Stimulated activated CD4-positive, alpha-beta T cell treated with anti-CD3 and anti-CD28 coated beads, Interleukin-15, amount 100 ng/mL, for 24 hours (primary cell): ENCODE measurements around the gene ABCB11.
"Not testable (repeated sequence)": the region's sequence is repeated elsewhere in the genome, so short reads cannot be mapped to it uniquely, and the experiment has no call there.

Source experiments
- DNase-seq: peaks from one replicate; pipeline ENCODE4 v3.0.0-alpha.2; 2020

Gene ABCB11

GRCh38 chr2:169031202-169031601 is at the start of gene ABCB11:
Gene ABCB11, minus strand, starts transcription at chr2:169031324. Its CDS starts 13,199 bp downstream, at chr2:169018125.
- DNase-seq: no peak

GRCh38 chr2:169080250-169081069 is 49.3 kb upstream of the ABCB11 start:
- DNase-seq: no peak

DNA sequence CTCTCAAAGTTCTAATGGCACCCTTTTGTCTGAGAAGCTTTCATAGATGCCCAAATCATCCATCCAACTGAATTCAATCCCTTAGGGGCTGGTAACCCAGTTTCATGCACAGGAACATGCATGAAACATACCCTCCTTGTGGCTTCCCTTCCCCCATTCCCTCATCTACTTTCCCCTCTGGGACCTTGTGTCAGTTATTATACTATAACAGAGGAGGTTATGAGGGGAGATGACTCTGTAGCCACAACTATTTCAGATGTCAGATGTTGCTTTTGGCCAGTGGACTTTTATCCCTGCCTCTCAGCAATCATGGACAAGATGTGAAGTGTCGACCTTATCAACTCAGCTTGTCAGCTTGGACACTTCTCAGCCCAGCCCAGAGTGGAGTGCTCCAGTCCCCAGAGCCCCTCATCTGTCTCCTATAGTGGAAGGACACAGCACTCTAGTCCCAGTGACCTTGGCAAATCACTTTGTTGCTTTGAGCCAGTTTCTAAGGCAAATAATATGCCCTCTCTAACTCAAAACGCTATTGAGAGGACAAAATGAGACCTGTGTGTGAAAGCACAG is 46.6 kb upstream of the ABCB11 start:
- DNase-seq: no peak

DNA sequence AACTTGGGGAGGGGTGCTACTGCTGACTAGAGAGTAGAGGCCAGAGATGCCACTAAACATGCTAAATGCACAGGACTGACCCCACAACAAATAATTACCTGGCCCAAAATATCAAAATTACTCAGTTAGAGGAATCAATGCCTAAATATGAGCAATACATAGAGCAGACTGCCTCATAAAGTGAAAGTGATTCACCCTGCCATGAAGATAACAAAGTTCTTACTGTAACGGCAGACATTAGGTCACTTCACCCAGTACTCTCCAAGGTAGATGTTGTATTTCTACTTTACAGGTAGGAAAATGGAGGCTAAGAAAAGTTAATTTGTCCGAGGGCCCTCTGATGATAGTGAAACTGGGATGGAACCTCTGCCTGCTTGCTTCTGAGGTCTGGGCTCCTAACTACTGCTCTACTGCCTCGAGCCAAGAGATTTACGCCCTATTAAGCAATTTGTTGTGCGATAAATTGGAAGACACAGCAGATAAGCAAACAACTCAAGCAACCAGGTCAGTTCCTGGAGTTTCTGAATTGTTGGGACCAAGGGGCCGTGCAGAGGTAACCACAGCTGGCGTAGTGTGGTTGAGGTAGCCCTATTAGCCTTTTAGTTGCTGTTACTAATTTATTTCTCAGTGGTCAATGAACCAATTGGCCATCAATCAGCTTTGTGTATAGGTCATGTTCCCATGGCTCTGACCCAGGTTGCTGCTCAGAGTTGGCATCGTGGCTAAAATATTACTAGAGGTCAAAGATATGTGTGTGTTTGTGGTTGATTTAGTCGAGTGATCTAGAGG is 43.0 kb upstream of the ABCB11 start:
- DNase-seq: no peak

GRCh38 chr2:169073211-169073962 is 42.3 kb upstream of the ABCB11 start:
- DNase-seq: no peak

DNA sequence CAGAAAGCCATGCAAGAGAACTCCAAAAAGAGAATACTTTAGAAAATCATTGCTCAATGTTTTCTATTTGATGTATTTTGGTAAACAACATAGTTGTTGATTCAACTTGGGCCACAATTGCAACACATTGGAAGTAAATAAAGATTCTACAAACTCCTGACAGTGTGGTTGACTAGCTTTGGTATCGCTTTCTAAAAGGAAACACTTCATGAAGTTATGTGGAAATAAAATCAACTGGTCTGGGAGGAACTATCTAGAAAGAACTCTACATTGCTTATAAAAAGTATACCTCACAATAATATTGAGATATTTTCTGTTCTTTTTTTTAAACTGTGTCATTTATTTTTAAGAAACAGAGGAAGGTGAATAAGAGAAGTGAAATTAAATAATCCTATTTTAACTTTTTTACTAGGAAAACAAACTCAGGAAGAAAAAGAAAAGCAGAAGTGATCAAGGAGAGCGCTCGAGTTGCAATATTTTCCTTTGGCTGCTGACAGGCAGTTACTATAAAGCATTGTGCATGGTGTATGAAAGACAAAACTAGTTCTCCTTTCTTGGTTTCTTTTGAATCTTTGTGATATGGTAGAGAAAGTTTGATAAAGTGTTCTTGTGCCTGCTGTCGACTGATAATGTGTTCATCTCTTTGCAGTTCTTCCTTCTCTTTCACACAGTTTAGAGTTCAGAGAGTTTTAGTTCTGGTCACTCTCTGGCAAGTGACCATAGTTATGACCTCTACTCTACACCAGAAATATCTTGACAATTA is 41.2 kb upstream of the ABCB11 start:
- DNase-seq: no peak

- no peak for DNase-seq
Measured at GRCh38 chr2:169071455-169071854, 40.3 kb upstream of the ABCB11 start.

DNA sequence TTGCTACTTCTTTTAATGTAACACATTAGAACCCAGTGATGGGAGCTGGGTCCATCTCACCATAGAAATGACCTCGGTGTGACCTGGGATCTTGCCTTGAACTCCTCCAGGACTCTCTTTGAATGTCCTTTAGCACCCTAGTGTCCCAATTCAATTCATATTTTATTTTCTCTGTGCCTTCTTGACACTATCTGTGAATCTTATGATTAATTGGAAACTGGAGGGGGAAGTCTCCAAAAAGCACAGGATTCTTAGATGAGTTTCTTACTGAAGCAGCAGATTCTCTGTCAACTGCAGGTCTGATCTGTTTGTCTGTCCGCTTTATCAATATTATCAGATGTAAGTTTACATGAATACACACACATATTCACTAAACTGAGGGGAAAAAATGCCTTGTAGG is 38.7 kb upstream of the ABCB11 start:
- DNase-seq: no peak

DNA sequence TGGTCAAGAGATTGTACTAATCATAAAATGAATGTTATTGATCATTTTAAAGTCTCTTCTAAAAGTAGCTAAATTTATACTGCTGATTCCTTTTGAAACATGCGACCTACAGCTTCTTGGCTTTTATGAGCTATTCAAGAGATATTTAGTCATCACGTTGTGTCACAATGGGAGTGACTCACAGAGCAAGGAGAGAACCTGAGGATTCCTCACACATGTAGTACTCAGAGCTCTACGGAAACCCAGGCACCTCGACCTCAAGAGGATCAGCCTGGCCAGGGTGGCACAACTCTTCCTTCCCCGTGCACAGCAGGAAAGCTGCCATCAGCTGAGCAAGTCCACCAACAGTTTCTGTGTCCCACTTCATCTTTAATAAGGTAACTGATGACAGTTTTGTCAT is 38.2 kb upstream of the ABCB11 start, which contains the start of gene DHRS9:
Gene DHRS9, plus strand, starts transcription at position 223 of the 400 bp plus-strand sequence. CDS start 12,019 bp downstream, outside the sequence.
- DNase-seq: peak; percentile 54

DNA sequence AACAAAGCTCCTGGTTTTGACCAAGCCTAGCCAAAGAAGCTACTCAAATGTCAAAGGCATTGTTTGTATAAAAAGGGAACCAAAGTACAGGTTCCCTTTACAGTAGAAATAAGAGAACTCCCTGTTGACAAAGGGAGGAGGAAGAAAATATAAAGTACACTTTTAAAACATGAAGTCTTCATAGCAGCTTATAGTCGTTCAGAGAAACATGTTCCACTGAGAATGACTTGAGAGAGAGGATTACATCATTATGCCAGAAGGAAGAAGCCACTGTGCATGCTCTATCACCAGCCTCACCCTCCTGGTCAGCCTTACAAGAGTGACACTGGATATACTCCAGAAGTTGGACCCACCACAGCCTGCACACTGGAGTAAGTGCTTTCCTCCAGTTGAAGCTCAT is 35.8 kb upstream of the ABCB11 start:
- no peak for DNase-seq

DNA sequence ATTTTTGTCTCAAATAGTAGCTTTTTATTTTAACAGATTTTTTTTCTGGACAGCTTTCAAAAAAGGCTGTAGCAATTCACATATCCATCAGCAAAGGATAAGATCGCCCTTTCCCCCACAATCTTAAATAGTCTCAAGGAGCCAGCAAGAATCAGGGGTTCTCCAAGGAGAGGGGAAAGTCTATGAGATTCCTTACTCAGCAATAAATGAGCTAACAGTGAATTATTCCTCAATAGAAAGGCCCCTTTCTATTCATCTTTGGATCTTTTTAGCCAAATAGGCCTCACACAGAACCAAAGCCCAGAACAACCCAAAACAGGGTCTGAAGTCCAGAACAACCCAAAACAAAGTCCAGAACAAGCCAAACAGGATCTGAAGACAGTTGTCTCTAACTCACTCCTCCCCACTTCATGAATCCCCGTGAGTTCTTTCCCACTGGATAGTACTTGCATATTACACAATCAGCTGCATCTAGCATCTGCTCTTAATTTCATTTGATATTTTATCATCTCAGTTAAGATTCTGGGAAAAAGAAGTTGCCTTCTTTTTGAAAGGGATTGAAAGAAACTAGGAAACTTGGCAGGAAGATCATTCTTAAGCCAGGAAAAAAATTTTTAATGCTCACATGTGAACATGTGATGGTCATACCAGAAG is 34.9 kb upstream of the ABCB11 start:
- no peak for DNase-seq

- DNase-seq: no peak
Measured at GRCh38 chr2:169065422-169065821, 34.3 kb upstream of the ABCB11 start.

- not testable (repeated sequence) for DNase-seq
Measured at GRCh38 chr2:169064199-169064598, 33.1 kb upstream of the ABCB11 start.

GRCh38 chr2:169054575-169054974 is 23.5 kb upstream of the ABCB11 start:
- DNase-seq: not testable (repeated sequence)

DNA sequence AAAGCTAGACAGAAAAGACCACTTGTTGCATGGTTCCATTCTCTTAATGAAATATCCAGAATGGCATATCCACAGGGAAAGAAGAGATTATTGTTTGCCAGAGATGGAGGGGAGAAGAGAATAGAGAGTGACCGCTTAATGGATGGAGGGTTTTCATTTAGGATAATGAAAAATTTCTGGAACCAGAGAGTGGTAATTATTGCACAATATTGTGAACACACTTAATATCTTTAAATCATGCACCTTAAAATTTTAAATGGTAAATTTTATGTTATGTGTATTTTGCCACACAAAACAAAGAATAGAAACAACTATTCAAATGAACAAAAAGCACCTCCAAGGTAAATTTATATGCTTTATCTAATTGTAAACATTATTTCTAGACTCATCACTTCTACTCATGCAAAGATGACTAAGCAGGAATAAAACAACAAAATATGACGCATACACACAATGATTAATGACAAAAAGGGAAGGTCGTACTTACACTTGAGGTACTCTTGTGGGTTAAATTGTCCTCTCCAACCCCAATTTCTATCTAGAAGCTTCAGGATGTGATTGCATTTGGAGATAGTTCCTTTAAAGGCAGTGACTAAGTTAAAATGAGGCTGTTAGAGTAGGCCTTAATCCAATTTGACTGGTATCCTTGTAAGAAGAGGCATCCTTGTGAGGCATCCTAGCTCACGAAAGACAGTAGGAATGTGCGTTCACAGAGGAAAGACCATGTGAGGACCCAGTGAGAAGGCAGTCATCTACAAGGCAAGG is 19.5 kb upstream of the ABCB11 start:
- no peak for DNase-seq

DNA sequence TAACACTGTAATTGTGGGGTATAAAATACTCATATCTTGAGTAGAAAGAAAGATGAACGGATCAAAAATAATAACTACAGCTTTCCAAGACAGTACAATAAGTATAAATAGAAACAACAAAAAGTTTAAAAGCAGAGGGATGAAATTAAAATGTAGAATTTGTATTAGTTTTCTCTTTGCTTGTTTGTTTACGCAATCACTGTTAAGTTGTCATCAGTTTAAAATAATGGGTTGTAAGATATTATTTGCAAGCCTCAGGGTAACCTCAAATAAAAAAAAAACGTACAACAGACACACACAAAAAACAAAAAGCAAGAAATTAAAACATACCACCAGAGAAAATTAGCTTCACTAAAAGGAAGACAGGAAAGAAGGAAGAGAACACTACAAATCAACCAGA is 18.0 kb upstream of the ABCB11 start:
- DNase-seq: no peak

- DNase-seq: no peak
Measured at GRCh38 chr2:169047256-169048250, 16.4 kb upstream of the ABCB11 start.

DNA sequence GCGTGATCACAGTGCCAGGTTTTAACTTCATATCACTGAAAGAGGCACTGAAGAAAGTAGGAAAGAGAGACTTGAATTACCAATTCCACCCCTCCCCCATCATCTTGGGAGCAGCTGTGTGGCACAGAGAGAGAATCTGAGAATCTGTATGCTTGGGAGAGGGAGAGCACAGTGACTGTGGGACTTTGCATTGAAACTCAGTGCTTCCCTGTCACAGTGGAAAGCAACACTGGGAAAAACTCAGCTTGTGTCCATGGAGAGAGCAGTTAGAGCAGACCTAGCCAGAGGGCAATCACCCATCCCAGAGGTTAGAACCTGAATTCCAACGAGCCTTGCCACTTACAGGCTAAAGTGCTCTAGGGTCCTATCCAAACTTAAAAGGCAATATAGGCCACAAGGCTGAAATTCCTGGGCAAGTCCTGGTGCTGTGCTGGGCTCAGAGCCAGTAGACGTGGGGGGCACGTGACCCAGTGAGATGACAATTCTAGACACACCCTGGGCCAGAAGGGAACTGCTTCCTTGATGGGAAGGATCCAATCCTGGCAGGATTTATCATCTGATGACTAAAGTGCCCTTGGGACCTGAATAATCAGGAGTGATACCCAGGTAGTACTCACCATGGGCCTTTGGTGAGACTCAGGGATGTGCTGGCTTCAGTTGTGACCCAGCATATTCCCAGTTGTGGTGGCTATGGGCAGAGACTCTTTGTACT is 15.5 kb upstream of the ABCB11 start:
- no peak for DNase-seq

GRCh38 chr2:169042856-169043255 is 11.7 kb upstream of the ABCB11 start:
- DNase-seq: no peak
